Nephron progenitor cell (in vitro differentiated cells): ENCODE data around the gene HS3ST4.

ENCODE experiments used
- DNase-seq: peaks from one replicate; pipeline ENCODE4 v3.0.0; 2021
- H3K27ac Mint-ChIP-seq: 2 replicates; pipeline ENCODE4 v1.8.0; 2021; ENCODE audit warnings: mild to moderate bottlenecking, moderate library complexity, mixed read lengths
- H3K27me3 Mint-ChIP-seq: 2 replicates; pipeline ENCODE4 v1.8.0; 2021; ENCODE audit warnings: mild to moderate bottlenecking, low read depth, mixed read lengths; ENCODE audit not compliant: poor library complexity
- H3K36me3 Mint-ChIP-seq: 2 replicates; pipeline ENCODE4 v1.8.0; 2021; ENCODE audit warnings: low read depth, mixed read lengths
- H3K4me1 Mint-ChIP-seq: 2 replicates; pipeline ENCODE4 v1.8.0; 2021; ENCODE audit warnings: mixed read lengths
- H3K4me3 Mint-ChIP-seq: 2 replicates; pipeline ENCODE4 v1.8.0; 2021; ENCODE audit warnings: mild to moderate bottlenecking, moderate library complexity, mixed read lengths
- H3K9me3 Mint-ChIP-seq: 2 replicates; pipeline ENCODE4 v1.8.0; 2021; ENCODE audit warnings: mild to moderate bottlenecking, moderate library complexity, mixed read lengths
- TF ChIP-seq, protein P1 (sequence below): fragments of 200-600 bp; sonication (generic); IDR thresholded peaks from 2 replicates; pipeline ENCODE4 v1.5.0; 2021; ENCODE audit warnings: antibody characterized with exemption

HS3ST4 gene

DNA sequence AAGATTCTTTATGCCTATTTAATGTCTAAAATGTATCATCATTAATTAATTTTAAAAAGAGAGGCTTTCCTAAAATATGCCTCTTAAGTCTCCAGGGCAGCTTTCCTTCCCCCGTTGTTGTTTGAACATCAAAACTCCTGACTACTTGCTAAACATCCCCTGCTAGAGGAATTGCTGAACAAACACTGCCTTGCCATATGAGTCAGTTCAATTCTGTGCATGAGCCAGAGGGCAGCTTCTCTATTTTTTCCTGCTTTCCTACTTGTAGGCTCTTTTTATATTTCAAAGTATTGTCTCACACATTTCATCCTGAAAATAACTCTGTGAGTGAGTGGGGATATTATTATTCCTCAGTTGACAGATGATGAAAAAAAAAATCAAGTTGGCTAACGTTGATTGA, 143.4 kb downstream of the HS3ST4 start:
- Mint-ChIP-seq H3K4me1 (peaks cover 34% of the 10 kb centered on the region), H3K27me3 (peaks cover 3% of the 10 kb centered on the region), H3K36me3 (peaks cover 6% of the 10 kb centered on the region)

DNA sequence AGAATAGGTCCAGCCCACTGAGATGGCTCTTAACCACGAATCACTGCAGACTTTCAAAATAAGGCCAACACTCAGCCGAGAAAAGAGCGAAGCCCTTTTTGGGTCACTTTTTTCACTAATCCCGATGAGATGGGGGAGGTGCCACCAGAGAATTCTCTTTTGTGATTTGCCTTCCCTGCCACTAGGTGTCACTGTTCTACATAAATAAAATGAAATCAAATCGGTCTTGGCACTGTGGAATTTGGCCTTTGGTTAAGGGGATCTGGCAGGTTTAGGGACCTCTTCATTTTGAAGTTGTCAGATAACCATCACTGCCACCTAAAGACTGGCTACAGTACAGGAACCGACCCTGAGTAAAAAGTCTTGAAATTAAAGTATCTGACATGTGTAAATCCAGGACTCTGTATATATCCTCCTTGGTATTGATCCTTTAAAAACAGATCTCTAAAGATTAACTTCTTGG, 147.0 kb downstream of the HS3ST4 start:
- H3K27me3 Mint-ChIP-seq = peaks cover 6% of the 10 kb centered on the region

More for the DNA sequence above, 143.4 kb downstream of the HS3ST4 start:
- TF ChIP-seq, protein P1, sequence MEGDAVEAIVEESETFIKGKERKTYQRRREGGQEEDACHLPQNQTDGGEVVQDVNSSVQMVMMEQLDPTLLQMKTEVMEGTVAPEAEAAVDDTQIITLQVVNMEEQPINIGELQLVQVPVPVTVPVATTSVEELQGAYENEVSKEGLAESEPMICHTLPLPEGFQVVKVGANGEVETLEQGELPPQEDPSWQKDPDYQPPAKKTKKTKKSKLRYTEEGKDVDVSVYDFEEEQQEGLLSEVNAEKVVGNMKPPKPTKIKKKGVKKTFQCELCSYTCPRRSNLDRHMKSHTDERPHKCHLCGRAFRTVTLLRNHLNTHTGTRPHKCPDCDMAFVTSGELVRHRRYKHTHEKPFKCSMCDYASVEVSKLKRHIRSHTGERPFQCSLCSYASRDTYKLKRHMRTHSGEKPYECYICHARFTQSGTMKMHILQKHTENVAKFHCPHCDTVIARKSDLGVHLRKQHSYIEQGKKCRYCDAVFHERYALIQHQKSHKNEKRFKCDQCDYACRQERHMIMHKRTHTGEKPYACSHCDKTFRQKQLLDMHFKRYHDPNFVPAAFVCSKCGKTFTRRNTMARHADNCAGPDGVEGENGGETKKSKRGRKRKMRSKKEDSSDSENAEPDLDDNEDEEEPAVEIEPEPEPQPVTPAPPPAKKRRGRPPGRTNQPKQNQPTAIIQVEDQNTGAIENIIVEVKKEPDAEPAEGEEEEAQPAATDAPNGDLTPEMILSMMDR = no peak
- DNase-seq = no peak
- H3K27ac Mint-ChIP-seq = no peak overlapping the region
- H3K9me3 Mint-ChIP-seq = peaks cover 11% of the 10 kb centered on the region
- no peak overlapping the region for H3K4me3 Mint-ChIP-seq

DNA sequence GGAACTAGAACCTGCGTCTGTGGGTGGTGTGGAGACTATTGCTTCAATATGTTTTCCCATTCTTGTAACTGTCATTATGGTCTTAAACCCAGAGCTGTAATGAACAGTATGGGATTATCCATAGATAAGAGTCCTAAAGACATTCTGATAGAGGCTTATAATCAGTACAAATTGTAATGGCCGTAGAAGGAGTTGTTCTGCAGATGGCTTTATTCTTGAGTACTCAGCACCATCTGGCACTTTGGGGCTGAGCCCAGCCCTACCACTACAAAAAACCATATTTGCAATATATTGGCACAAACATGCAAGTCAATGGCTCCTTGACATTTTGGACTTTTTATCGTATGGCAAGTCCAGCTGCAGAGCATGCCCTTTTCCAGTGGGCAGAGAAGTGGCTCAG, 150.0 kb downstream of the HS3ST4 start:
- H3K36me3 Mint-ChIP-seq = no peaks in the 10 kb centered on the region
- no peak for DNase-seq
- TF ChIP-seq, protein P1 = no peak
- H3K4me3 Mint-ChIP-seq = no peak overlapping the region
- peaks cover 21% of the 10 kb centered on the region for H3K4me1 Mint-ChIP-seq
- H3K27me3 Mint-ChIP-seq = peaks cover 3% of the 10 kb centered on the region
- H3K27ac Mint-ChIP-seq = no peak overlapping the region
- no peaks in the 10 kb centered on the region for H3K9me3 Mint-ChIP-seq

More for the DNA sequence above, 147.0 kb downstream of the HS3ST4 start:
- Mint-ChIP-seq H3K9me3 (no peaks in the 10 kb centered on the region), H3K4me1 (peaks cover 32% of the 10 kb centered on the region), H3K36me3 (no peaks in the 10 kb centered on the region), H3K27ac (no peak overlapping the region), H3K4me3 (peak overlapping the region; percentile 74)
- DNase-seq = peak; percentile 29
- TF ChIP-seq, protein P1 = peak; percentile 70

DNA sequence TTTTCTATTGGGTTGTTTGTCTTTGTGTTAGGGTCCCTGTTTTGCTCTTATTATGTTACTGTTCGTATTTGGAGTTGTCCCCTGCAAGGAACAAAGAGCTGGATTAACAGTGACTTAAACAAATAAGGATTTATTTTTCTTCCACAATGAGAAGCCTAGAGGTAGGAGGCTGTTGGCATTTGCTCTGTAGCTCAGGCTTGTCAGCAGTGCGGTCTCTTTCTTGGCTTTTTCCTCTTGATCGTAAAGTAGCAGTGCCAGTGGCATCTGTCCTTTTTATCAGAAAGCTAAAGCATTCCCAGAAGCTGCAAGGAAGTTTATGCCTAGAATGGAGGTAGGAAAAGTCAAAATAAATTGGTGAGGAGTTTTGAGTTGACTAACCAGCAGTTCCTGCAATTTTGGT, 154.1 kb downstream of the HS3ST4 start:
- TF ChIP-seq, protein P1 = no peak
- Mint-ChIP-seq H3K36me3 (no peaks in the 10 kb centered on the region), H3K9me3 (no peaks in the 10 kb centered on the region), H3K4me3 (no peak overlapping the region), H3K27ac (peak overlapping the region; percentile 12), H3K4me1 (peaks cover 6% of the 10 kb centered on the region), H3K27me3 (peaks cover 7% of the 10 kb centered on the region)
- DNase-seq = no peak

DNA sequence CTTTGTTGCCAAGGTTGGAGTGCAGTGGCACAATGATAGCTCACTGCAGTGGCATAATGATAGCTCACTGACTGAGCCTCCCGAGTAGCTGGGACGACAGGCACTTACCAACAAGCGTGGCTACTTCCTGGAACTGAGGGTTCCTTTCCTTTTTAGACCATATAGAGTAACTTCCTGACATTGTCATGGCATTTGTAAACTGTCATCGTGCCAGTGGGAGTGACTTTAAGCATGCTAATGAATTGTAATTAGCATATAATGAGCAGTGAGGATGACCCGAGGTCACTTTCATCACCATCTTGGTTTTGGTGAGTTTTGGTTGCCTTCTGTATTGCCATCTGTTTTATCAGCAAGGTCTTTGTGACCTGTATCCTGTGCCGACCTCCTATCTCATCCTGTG, 162.4 kb downstream of the HS3ST4 start:
- TF ChIP-seq, protein P1 = no peak
- no peak overlapping the region for H3K4me3 Mint-ChIP-seq
- H3K27me3 Mint-ChIP-seq = peaks cover 4% of the 10 kb centered on the region
- H3K9me3 Mint-ChIP-seq = peaks cover 15% of the 10 kb centered on the region
- no peak overlapping the region for H3K27ac Mint-ChIP-seq
- H3K4me1 Mint-ChIP-seq = peaks cover 14% of the 10 kb centered on the region
- H3K36me3 Mint-ChIP-seq = no peaks in the 10 kb centered on the region
- no peak for DNase-seq

DNA sequence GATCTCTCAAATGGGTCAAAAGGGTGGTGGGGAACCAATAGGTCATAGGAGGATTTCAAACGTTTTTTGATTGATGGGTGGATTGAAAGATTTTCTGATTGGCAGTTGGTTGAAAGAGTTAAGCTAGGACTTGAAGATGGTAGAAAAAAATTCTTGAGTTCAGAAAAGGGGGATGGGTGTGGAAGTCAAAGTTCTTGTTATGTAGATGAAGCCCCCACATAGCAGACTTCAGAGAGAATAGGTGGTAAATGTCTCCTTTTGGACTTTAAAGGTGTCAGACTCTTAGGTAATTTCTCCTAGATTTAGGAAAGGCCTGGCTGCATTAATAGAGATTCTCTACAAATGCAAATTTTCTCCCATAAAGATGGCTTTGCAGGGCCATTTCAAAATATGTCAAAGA, 163.3 kb downstream of the HS3ST4 start:
- H3K4me1 Mint-ChIP-seq = peaks cover 14% of the 10 kb centered on the region
- peaks cover 1% of the 10 kb centered on the region for H3K27me3 Mint-ChIP-seq
- peak overlapping the region; percentile 68 for H3K27ac Mint-ChIP-seq
- peaks cover 18% of the 10 kb centered on the region for H3K9me3 Mint-ChIP-seq
- TF ChIP-seq, protein P1 = no peak
- H3K36me3 Mint-ChIP-seq = no peaks in the 10 kb centered on the region
- DNase-seq = no peak
- H3K4me3 Mint-ChIP-seq = no peak overlapping the region
